HFFc6 (cell line): ENCODE results near the gene BDH1. TPM values are rescaled to one million over a fixed set of nuclear protein-coding genes. Genes with fewer than 3 reads are reported as not detected.

Experiments used
- DNase-seq: peaks from one replicate; pipeline ENCODE4 v3.0.0-alpha.2; 2018
- H3K27ac Mint-ChIP-seq: 2 replicates; pipeline ENCODE4 v1.8.0; 2020; ENCODE audit warnings: mild to moderate bottlenecking, mixed read lengths
- H3K27me3 Mint-ChIP-seq: 2 replicates; pipeline ENCODE4 v1.8.0; 2021; ENCODE audit warnings: mild to moderate bottlenecking, moderate library complexity, mixed read lengths; ENCODE audit not compliant: insufficient read depth
- H3K36me3 Mint-ChIP-seq: 2 replicates; pipeline ENCODE4 v1.8.0; 2021; ENCODE audit warnings: low read depth, mixed read lengths
- H3K4me1 Mint-ChIP-seq: 2 replicates; pipeline ENCODE4 v1.8.0; 2020; ENCODE audit warnings: low read depth, mixed read lengths
- H3K4me3 Mint-ChIP-seq: 2 replicates; pipeline ENCODE4 v1.8.0; 2020; ENCODE audit warnings: mild to moderate bottlenecking, moderate library complexity, mixed read lengths
- H3K9me3 Mint-ChIP-seq: 2 replicates; pipeline ENCODE4 v1.8.0; 2020; ENCODE audit warnings: mild to moderate bottlenecking, mixed read lengths
- CTCF ChIP-seq: fragments of 200-600 bp; sonication (generic); IDR thresholded peaks from 2 replicates; pipeline ENCODE4 v1.5.0; 2021; ENCODE audit warnings: antibody characterized with exemption, mild to moderate bottlenecking
- total RNA-seq, 6 experiments: library from RNA; stranded (reverse); fragmentation: NEBNext Ultra II Directional; extraction: Animal tissue kit (Norgen Biotek cat#: 25700); gene quantifications; 2 replicates in 1 of 6; 3 replicates in 5 of 6; pipeline ENCODE4 v1.2.3, GENCODE V29; 2021

The BDH1 gene
- total RNA-seq, 6 experiments from 2014 or later, result 0.87 to 1.5 (median 1.2) TPM

- Mint-ChIP-seq H3K27ac (no peak overlapping the region), H3K9me3 (no peaks in the 10 kb centered on the region), H3K4me3 (no peak overlapping the region), H3K36me3 (no peaks in the 10 kb centered on the region), H3K27me3 (peaks cover 5% of the 10 kb centered on the region), H3K4me1 (no peaks in the 10 kb centered on the region; the same call in 1 of the 2 replicates)
- TF ChIP-seq CTCF, result no peak
- no peak for DNase-seq
These were observed 22.4 kb downstream of the BDH1 start for GRCh38 chr3:197533396-197533795.

GRCh38 chr3:197532388-197532787 is 23.4 kb downstream of the BDH1 start:
- H3K27me3 Mint-ChIP-seq, result peaks cover 11% of the 10 kb centered on the region
- H3K27ac Mint-ChIP-seq, result no peak overlapping the region
- H3K9me3 Mint-ChIP-seq, result no peaks in the 10 kb centered on the region
- DNase-seq, result no peak
- H3K36me3 Mint-ChIP-seq, result no peaks in the 10 kb centered on the region
- H3K4me1 Mint-ChIP-seq, result no peaks in the 10 kb centered on the region; the same call in 1 of the 2 replicates
- TF ChIP-seq CTCF, result no peak
- H3K4me3 Mint-ChIP-seq, result no peak overlapping the region

GRCh38 chr3:197528190-197528589 is 27.6 kb downstream of the BDH1 start:
- H3K27ac Mint-ChIP-seq, result no peak overlapping the region

GRCh38 chr3:197527569-197527968 is 28.2 kb downstream of the BDH1 start:
- Mint-ChIP-seq H3K4me3 (no peak overlapping the region), H3K9me3 (no peaks in the 10 kb centered on the region), H3K36me3 (no peaks in the 10 kb centered on the region), H3K27me3 (peaks cover 20% of the 10 kb centered on the region), H3K27ac (no peak overlapping the region), H3K4me1 (no peaks in the 10 kb centered on the region; the same call in 1 of the 2 replicates)
- DNase-seq, result no peak
- no peak for TF ChIP-seq CTCF

More at GRCh38 chr3:197528190-197528589, 27.6 kb downstream of the BDH1 start:
- no peaks in the 10 kb centered on the region for H3K36me3 Mint-ChIP-seq
- H3K4me1 Mint-ChIP-seq, result no peaks in the 10 kb centered on the region; the same call in 1 of the 2 replicates
- no peak overlapping the region for H3K4me3 Mint-ChIP-seq
- TF ChIP-seq CTCF, result no peak
- no peaks in the 10 kb centered on the region for H3K9me3 Mint-ChIP-seq
- peaks cover 20% of the 10 kb centered on the region for H3K27me3 Mint-ChIP-seq
- peak; percentile 19 for DNase-seq

- peak; percentile 41 for DNase-seq
- no peak overlapping the region for H3K27ac Mint-ChIP-seq
- no peaks in the 10 kb centered on the region; the same call in 1 of the 2 replicates for H3K4me1 Mint-ChIP-seq
- peak; percentile 66 for TF ChIP-seq CTCF
- no peak overlapping the region for H3K4me3 Mint-ChIP-seq
- H3K27me3 Mint-ChIP-seq, result peaks cover 19% of the 10 kb centered on the region
- no peaks in the 10 kb centered on the region for H3K36me3 Mint-ChIP-seq
- no peaks in the 10 kb centered on the region for H3K9me3 Mint-ChIP-seq
These were observed 30.1 kb downstream of the BDH1 start for GRCh38 chr3:197525706-197526105.

GRCh38 chr3:197524128-197524527 is 31.6 kb downstream of the BDH1 start:
- no peaks in the 10 kb centered on the region for H3K36me3 Mint-ChIP-seq
- no peaks in the 10 kb centered on the region; the same call in 1 of the 2 replicates for H3K4me1 Mint-ChIP-seq
- no peak for TF ChIP-seq CTCF
- no peaks in the 10 kb centered on the region for H3K9me3 Mint-ChIP-seq
- DNase-seq, result no peak
- no peak overlapping the region for H3K27ac Mint-ChIP-seq
- H3K4me3 Mint-ChIP-seq, result no peak overlapping the region
- peaks cover 19% of the 10 kb centered on the region for H3K27me3 Mint-ChIP-seq
